DND-41 (cell line): ENCODE results near the gene IFITM2.
"Not testable (repeated sequence)": the region's sequence is repeated elsewhere in the genome, so short reads cannot be mapped to it uniquely, and the experiment has no call there.

Experiments
- EZH2 ChIP-seq: IDR thresholded peaks from 3 replicates; pipeline ENCODE4 v1.6.1; 2012; ENCODE audit warnings: borderline replicate concordance, low read depth, mild to moderate bottlenecking, moderate library complexity, low read length, inconsistent platforms; ENCODE audit not compliant: severe bottlenecking
- TF ChIP-seq, protein P1 (sequence below): IDR thresholded peaks from 2 replicates; pipeline ENCODE4 v1.5.1; 2012; ENCODE audit warnings: borderline replicate concordance, low read length, moderate library complexity, mild to moderate bottlenecking; ENCODE audit not compliant: poor library complexity, severe bottlenecking; ENCODE audit errors: extremely low read depth

- TF ChIP-seq, protein P1, sequence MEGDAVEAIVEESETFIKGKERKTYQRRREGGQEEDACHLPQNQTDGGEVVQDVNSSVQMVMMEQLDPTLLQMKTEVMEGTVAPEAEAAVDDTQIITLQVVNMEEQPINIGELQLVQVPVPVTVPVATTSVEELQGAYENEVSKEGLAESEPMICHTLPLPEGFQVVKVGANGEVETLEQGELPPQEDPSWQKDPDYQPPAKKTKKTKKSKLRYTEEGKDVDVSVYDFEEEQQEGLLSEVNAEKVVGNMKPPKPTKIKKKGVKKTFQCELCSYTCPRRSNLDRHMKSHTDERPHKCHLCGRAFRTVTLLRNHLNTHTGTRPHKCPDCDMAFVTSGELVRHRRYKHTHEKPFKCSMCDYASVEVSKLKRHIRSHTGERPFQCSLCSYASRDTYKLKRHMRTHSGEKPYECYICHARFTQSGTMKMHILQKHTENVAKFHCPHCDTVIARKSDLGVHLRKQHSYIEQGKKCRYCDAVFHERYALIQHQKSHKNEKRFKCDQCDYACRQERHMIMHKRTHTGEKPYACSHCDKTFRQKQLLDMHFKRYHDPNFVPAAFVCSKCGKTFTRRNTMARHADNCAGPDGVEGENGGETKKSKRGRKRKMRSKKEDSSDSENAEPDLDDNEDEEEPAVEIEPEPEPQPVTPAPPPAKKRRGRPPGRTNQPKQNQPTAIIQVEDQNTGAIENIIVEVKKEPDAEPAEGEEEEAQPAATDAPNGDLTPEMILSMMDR = not testable (repeated sequence)
- TF ChIP-seq EZH2 = not testable (repeated sequence)
Measured at GRCh38 chr11:317668-318404, 10.2 kb downstream of the IFITM2 start.
